DOHH2 (cell line): ENCODE results near the gene CTPS2.
"Not testable (repeated sequence)": the region's sequence is repeated elsewhere in the genome, so short reads cannot be mapped to it uniquely, and the experiment has no call there.

Experiments used
- H3F3A ChIP-seq: fragments of 200-600 bp; sonication (generic), shearing (Covaris generic); 2 replicates; pipeline ENCODE4 v1.6.0; 2016; ENCODE audit warnings: antibody characterized with exemption, mild to moderate bottlenecking; ENCODE audit not compliant: control insufficient read depth, insufficient read depth
- H3K27ac ChIP-seq: fragments of 200-600 bp; sonication (generic); 2 replicates; pipeline ENCODE4 v1.5.1; 2014; ENCODE audit warnings: low read depth, mild to moderate bottlenecking, low read length, moderate library complexity
- H3K27me3 ChIP-seq: fragments of 200-600 bp; sonication (generic); 2 replicates; pipeline ENCODE4 v1.6.1; 2014; ENCODE audit warnings: mild to moderate bottlenecking, low read length, mixed read lengths; ENCODE audit not compliant: control insufficient read depth
- H3K36me3 ChIP-seq: fragments of 200-600 bp; sonication (generic); 2 replicates; pipeline ENCODE4 v1.6.1; 2014; ENCODE audit warnings: mild to moderate bottlenecking, low read length, moderate library complexity, mixed read lengths; ENCODE audit not compliant: control insufficient read depth
- H3K4me1 ChIP-seq: fragments of 200-600 bp; sonication (generic); 2 replicates; pipeline ENCODE4 v1.6.1; 2014; ENCODE audit warnings: mild to moderate bottlenecking, low read length, mixed read lengths; ENCODE audit not compliant: control insufficient read depth
- H3K4me2 ChIP-seq: fragments of 200-600 bp; sonication (generic); 2 replicates; pipeline ENCODE4 v1.6.0; 2014; ENCODE audit warnings: mild to moderate bottlenecking, low read length, moderate library complexity
- H3K4me3 ChIP-seq: fragments of 200-600 bp; sonication (generic); 2 replicates; pipeline ENCODE4 v1.5.1; 2014; ENCODE audit warnings: mild to moderate bottlenecking, low read length, mixed read lengths
- H3K79me2 ChIP-seq: fragments of 200-600 bp; sonication (generic); 2 replicates; pipeline ENCODE4 v1.6.1; 2014; ENCODE audit warnings: mild to moderate bottlenecking, low read length, mixed read lengths; ENCODE audit not compliant: control insufficient read depth
- H3K9me2 ChIP-seq: fragments of 200-600 bp; sonication (generic); replicated peaks from 2 replicates; pipeline ENCODE4 v1.6.1; 2014; ENCODE audit warnings: mild to moderate bottlenecking, low read length, mixed read lengths; ENCODE audit not compliant: control insufficient read depth
- H3K9me3 ChIP-seq: fragments of 200-600 bp; sonication (generic); 2 replicates; pipeline ENCODE4 v1.6.1; 2014; ENCODE audit warnings: antibody characterized with exemption, low read length, mixed read lengths; ENCODE audit not compliant: control insufficient read depth, insufficient read depth
- H4K20me1 ChIP-seq: fragments of 200-600 bp; sonication (generic); 2 replicates; pipeline ENCODE4 v1.6.0; 2014; ENCODE audit warnings: low read depth, mild to moderate bottlenecking, antibody characterized with exemption, low read length, moderate library complexity; ENCODE audit not compliant: control insufficient read depth, insufficient read depth
- CTCF ChIP-seq: fragments of 200-600 bp; sonication (generic); IDR thresholded peaks from one replicate; pipeline ENCODE4 v1.5.1; 2014; ENCODE audit warnings: antibody characterized with exemption, mild to moderate bottlenecking, low read depth, low read length; ENCODE audit not compliant: poor library complexity, severe bottlenecking
- EZH2phosphoT487 ChIP-seq: fragments of 200-600 bp; sonication (generic); IDR thresholded peaks from 2 replicates; pipeline ENCODE4 v1.6.1; 2017; ENCODE audit warnings: borderline replicate concordance, mild to moderate bottlenecking, antibody characterized with exemption, low read length, moderate library complexity, mixed read lengths

CTPS2 gene

GRCh38 chrX:16629909-16630308 is 82.6 kb downstream of the CTPS2 start:
- H3K4me2 ChIP-seq: no peak overlapping the region
- H4K20me1 ChIP-seq: no peaks in the 10 kb centered on the region
- no peak overlapping the region for H3K27ac ChIP-seq
- H3K9me2 ChIP-seq: no peaks in the 10 kb centered on the region
- no peak for TF ChIP-seq CTCF
- TF ChIP-seq EZH2phosphoT487: no peak
- H3K79me2 ChIP-seq: no peaks in the 10 kb centered on the region
- no peaks in the 10 kb centered on the region for H3K36me3 ChIP-seq
- no peaks in the 10 kb centered on the region for H3F3A ChIP-seq
- H3K9me3 ChIP-seq: no peaks in the 10 kb centered on the region
- H3K27me3 ChIP-seq: no peaks in the 10 kb centered on the region
- no peak overlapping the region for H3K4me3 ChIP-seq
- H3K4me1 ChIP-seq: no peaks in the 10 kb centered on the region

GRCh38 chrX:16628946-16629595 is 83.4 kb downstream of the CTPS2 start:
- H3K9me2 ChIP-seq: no peaks in the 10 kb centered on the region
- TF ChIP-seq EZH2phosphoT487 (no peak), CTCF (no peak)
- H3K4me2 ChIP-seq: no peak overlapping the region
- no peaks in the 10 kb centered on the region for H4K20me1 ChIP-seq
- H3K4me3 ChIP-seq: no peak overlapping the region
- H3K27ac ChIP-seq: no peak overlapping the region
- no peaks in the 10 kb centered on the region for H3K36me3 ChIP-seq
- H3K4me1 ChIP-seq: no peaks in the 10 kb centered on the region
- no peaks in the 10 kb centered on the region for H3F3A ChIP-seq
- no peaks in the 10 kb centered on the region for H3K9me3 ChIP-seq
- no peaks in the 10 kb centered on the region for H3K27me3 ChIP-seq
- H3K79me2 ChIP-seq: no peaks in the 10 kb centered on the region

GRCh38 chrX:16628511-16628910 is 84.0 kb downstream of the CTPS2 start:
- not testable (repeated sequence) for H3K4me3 ChIP-seq, H3K9me3 ChIP-seq, H3K9me2 ChIP-seq, H3K27me3 ChIP-seq, H3K27ac ChIP-seq, H3K4me1 ChIP-seq, H3K36me3 ChIP-seq, H3K79me2 ChIP-seq, H3F3A ChIP-seq, H4K20me1 ChIP-seq, H3K4me2 ChIP-seq

DNA sequence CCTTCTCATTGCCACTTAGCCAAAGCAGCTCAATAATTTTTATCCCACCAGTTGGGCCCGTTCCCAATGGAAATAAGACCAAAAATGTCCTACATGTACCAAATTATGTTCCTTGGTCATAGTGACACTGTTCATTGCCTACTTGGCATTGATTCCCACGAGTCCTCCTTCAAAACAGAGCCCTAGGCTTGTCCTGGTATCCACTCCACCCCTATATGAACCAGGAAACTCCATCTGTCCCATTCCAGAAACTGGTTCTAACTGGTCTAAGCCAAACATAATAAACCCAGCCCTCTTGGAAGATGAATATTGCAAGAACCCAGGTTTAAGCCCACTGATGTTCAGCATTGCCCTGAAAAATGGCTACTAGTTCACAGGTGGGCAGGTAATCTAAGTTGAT is 93.4 kb downstream of the CTPS2 start:
- H3K4me3 ChIP-seq: no peak overlapping the region
- peaks cover 33% of the 10 kb centered on the region for H3K36me3 ChIP-seq
- H4K20me1 ChIP-seq: no peaks in the 10 kb centered on the region
- no peaks in the 10 kb centered on the region for H3K4me1 ChIP-seq
- H3K9me2 ChIP-seq: no peaks in the 10 kb centered on the region
- no peak overlapping the region for H3K4me2 ChIP-seq
- no peak for TF ChIP-seq CTCF
- no peak for TF ChIP-seq EZH2phosphoT487
- H3F3A ChIP-seq: no peaks in the 10 kb centered on the region
- H3K9me3 ChIP-seq: no peaks in the 10 kb centered on the region
- no peak overlapping the region for H3K27ac ChIP-seq
- H3K79me2 ChIP-seq: no peaks in the 10 kb centered on the region
- H3K27me3 ChIP-seq: no peaks in the 10 kb centered on the region
